Fibroblast of pulmonary artery (primary cell): ENCODE results near the gene CAPN11.
"Not testable (repeated sequence)": the region's sequence is repeated elsewhere in the genome, so short reads cannot be mapped to it uniquely, and the experiment has no call there.

ENCODE experiments used
- DNase-seq: peaks from one replicate; pipeline ENCODE4 v3.0.0-alpha.2; 2010; ENCODE audit warnings: low read depth
- H3K4me3 ChIP-seq: replicated peaks from 2 replicates; pipeline ENCODE4 v1.5.1; 2011; ENCODE audit warnings: low read depth, mild to moderate bottlenecking, control low read depth, low read length, moderate library complexity
- TF ChIP-seq, protein P1 (sequence below): IDR thresholded peaks from 2 replicates; pipeline ENCODE4 v1.5.1; 2011; ENCODE audit warnings: mild to moderate bottlenecking, control low read depth, low read length, inconsistent platforms; ENCODE audit errors: missing control alignments

The CAPN11 gene

GRCh38 chr6:44139351-44139743, 19.3 kb upstream of the CAPN11 start:
- DNase-seq: no peak
- no peak overlapping the region for H3K4me3 ChIP-seq
- TF ChIP-seq, protein P1, sequence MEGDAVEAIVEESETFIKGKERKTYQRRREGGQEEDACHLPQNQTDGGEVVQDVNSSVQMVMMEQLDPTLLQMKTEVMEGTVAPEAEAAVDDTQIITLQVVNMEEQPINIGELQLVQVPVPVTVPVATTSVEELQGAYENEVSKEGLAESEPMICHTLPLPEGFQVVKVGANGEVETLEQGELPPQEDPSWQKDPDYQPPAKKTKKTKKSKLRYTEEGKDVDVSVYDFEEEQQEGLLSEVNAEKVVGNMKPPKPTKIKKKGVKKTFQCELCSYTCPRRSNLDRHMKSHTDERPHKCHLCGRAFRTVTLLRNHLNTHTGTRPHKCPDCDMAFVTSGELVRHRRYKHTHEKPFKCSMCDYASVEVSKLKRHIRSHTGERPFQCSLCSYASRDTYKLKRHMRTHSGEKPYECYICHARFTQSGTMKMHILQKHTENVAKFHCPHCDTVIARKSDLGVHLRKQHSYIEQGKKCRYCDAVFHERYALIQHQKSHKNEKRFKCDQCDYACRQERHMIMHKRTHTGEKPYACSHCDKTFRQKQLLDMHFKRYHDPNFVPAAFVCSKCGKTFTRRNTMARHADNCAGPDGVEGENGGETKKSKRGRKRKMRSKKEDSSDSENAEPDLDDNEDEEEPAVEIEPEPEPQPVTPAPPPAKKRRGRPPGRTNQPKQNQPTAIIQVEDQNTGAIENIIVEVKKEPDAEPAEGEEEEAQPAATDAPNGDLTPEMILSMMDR: no peak

DNA sequence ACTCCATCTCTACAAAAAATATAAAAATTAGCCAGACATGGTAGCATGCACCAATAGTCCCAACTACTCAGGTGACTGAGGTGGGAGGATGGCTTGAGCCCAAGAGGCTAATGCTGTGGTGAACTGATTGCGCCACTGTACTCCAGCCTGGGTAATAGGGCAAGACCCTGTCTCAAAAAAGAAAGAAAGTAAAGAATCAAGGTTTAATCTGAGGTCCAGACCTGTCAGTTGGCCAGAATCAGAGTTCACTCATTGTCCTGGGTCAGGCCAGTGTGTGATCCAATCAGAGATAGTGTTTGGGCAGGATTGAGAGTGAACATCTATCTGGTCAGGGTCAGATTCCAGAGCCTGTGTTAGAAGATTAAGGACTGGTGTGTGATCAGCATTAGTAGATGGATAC, 15.8 kb upstream of the CAPN11 start:
- H3K4me3 ChIP-seq: no peak overlapping the region
- TF ChIP-seq, protein P1: no peak
- DNase-seq: no peak

DNA sequence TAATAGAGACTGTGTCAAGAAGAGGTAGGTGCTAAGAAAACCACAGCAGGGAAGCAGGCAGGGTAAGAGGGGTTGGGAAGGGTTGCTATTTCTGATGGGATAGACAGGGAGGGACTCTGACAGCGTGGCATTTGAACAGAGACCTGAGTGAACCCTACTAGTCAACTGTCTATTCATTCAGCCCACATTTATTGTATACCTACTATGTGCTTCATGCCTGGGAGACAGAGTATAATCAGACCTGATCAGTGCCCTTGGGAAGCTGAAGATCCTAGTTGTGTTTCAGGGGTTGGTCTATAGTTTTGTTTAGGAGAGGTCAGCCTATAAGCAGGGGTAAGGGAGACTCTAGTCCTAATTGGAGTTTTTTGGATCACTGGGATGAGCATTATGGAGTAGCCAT, 14.9 kb upstream of the CAPN11 start:
- H3K4me3 ChIP-seq: no peak overlapping the region
- no peak for DNase-seq
- TF ChIP-seq, protein P1: no peak

- DNase-seq, H3K4me3 ChIP-seq: not testable (repeated sequence)
These were observed 14.1 kb upstream of the CAPN11 start for GRCh38 chr6:44144536-44144935.

- no peak for DNase-seq
- TF ChIP-seq, protein P1: no peak
- no peak overlapping the region for H3K4me3 ChIP-seq
These were observed 12.8 kb upstream of the CAPN11 start for GRCh38 chr6:44145839-44146238.

- DNase-seq: no peak
- TF ChIP-seq, protein P1: no peak
- H3K4me3 ChIP-seq: no peak overlapping the region
These were observed 11.9 kb upstream of the CAPN11 start for GRCh38 chr6:44146685-44147084.

GRCh38 chr6:44147256-44147655, 11.4 kb upstream of the CAPN11 start:
- H3K4me3 ChIP-seq: no peak overlapping the region
- no peak for DNase-seq
- TF ChIP-seq, protein P1: no peak

DNA sequence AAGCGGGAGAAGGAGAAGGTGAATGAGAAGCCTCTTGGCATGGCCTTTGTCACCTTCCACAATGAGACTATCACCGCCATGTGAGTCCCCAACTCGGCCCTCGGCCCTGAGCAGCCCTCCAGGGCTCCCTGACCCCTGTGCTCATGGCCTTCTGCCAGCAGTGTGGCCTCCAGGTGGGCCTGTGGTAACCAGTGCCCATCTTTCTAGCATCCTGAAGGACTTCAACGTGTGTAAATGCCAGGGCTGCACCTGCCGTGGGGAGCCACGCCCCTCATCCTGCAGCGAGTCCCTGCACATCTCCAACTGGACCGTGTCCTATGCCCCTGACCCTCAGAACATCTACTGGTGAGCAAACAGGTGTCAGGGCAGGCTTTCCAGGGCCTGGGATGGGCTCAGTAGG, 10.3 kb upstream of the CAPN11 start:
- no peak overlapping the region for H3K4me3 ChIP-seq
- TF ChIP-seq, protein P1: no peak
- DNase-seq: no peak
